Natural killer cell (primary cell): ENCODE data around the gene GALNT9. TPM values are rescaled to one million over a fixed set of nuclear protein-coding genes. Genes with fewer than 3 reads are reported as not detected.

Experiments used
- ATAC-seq, 3 donors: fragments of 150-1000 bp in 2 of 3; fragments of 200-7000 bp in 1 of 3; cut with Tn5 transposase; 1 replicate in 1 of 3; 2 replicates in 2 of 3; pipeline ENCODE4 v1.10.0; 2021; ENCODE audit warnings: mild to moderate bottlenecking in 2 of 3, moderate library complexity in 2 of 3
- DNase-seq, 2 donors: peaks; one replicate each; pipeline versions ENCODE4 v3.0.0 to v3.0.0-alpha.2; 2013 to 2021; ENCODE audit warnings: mixed read lengths in 1 of 2
- H3K27ac ChIP-seq: one replicate; pipeline ENCODE4 v1.5.1; 2013; ENCODE audit warnings: mild to moderate bottlenecking, low read length
- H3K27me3 ChIP-seq: one replicate; pipeline ENCODE4 v1.6.1; 2013; ENCODE audit warnings: low read length; ENCODE audit not compliant: control insufficient read depth, insufficient read depth
- H3K36me3 ChIP-seq: one replicate; pipeline ENCODE4 v1.6.1; 2013; ENCODE audit warnings: low read length; ENCODE audit not compliant: control insufficient read depth, insufficient read depth
- H3K4me1 ChIP-seq: one replicate; pipeline ENCODE4 v1.6.1; 2013; ENCODE audit warnings: low read length; ENCODE audit not compliant: control insufficient read depth, insufficient read depth
- H3K4me3 ChIP-seq: one replicate; pipeline ENCODE4 v1.5.1; 2013; ENCODE audit warnings: low read length
- H3K9me3 ChIP-seq: one replicate; pipeline ENCODE4 v1.6.1; 2013; ENCODE audit warnings: low read length; ENCODE audit not compliant: control insufficient read depth, insufficient read depth
- H3K27ac Mint-ChIP-seq, 2 donors: one replicate each; pipeline ENCODE4 v1.8.0; 2022; ENCODE audit warnings: mild to moderate bottlenecking in 2 of 2, mixed read lengths in 2 of 2, moderate library complexity in 1 of 2
- H3K27me3 Mint-ChIP-seq, 2 donors: one replicate each; pipeline ENCODE4 v1.8.0; 2022; ENCODE audit warnings: low read depth in 2 of 2, mixed read lengths in 2 of 2
- H3K36me3 Mint-ChIP-seq: one replicate; pipeline ENCODE4 v1.8.0; 2022; ENCODE audit warnings: mixed read lengths
- H3K4me1 Mint-ChIP-seq, 2 donors: one replicate each; pipeline ENCODE4 v1.8.0; 2022; ENCODE audit warnings: mixed read lengths in 2 of 2
- H3K4me3 Mint-ChIP-seq: one replicate; pipeline ENCODE4 v1.8.0; 2022; ENCODE audit warnings: mild to moderate bottlenecking, moderate library complexity, mixed read lengths
- H3K9me3 Mint-ChIP-seq, 2 donors: one replicate each; pipeline ENCODE4 v1.8.0; 2022; ENCODE audit warnings: mixed read lengths in 2 of 2
- CTCF ChIP-seq: fragments of 200-600 bp; IDR thresholded peaks from one replicate; pipeline ENCODE4 v1.8.0; 2022; ENCODE audit warnings: antibody characterized with exemption
- WGBS: methylation state at CpG from one replicate; pipeline ENCODE4 v1.1.7; 2013; ENCODE audit warnings: missing lambda C conversion rate; ENCODE audit not compliant: insufficient coverage; 5-methylcytosine and 5-hydroxymethylcytosine counted together
- intact Hi-C: fragments of 100-400 bp; cut with micrococcal nuclease; formaldehyde crosslinking; loops from one replicate; pipeline ENCODE4 v1.14.2; 2022
- total RNA-seq, 4 donors: library from RNA; stranded (reverse); fragments of 120-200 nt in 1 of 4; gene quantifications; one replicate each; pipeline versions ENCODE4 v1.2.3 to v1.2.4, GENCODE V29; 2013 to 2022

The GALNT9 gene
- total RNA-seq, 3 donors from 2014 or later (not counting 1 experiment from before 2014, with no cell fraction given): not detected

GRCh38 chr12:132365226-132365625 is 35.8 kb upstream of the GALNT9 start:
- H3K27me3 ChIP-seq: no peaks in the 10 kb centered on the region
- Mint-ChIP-seq H3K4me1 (no peaks in the 10 kb centered on the region), H3K4me3 (no peak overlapping the region), H3K27me3 (peaks cover 5 to 11% of the 10 kb centered on the region in 2 donors), H3K27ac (no peak overlapping the region), H3K9me3 (no peaks in the 10 kb centered on the region), H3K36me3 (no peaks in the 10 kb centered on the region)
- no peak for ATAC-seq
- intact Hi-C loops: no loop called here
- no peak for TF ChIP-seq CTCF
- no peaks in the 10 kb centered on the region for H3K4me1 ChIP-seq
- no peaks in the 10 kb centered on the region for H3K36me3 ChIP-seq
- no peak overlapping the region for H3K27ac ChIP-seq
- H3K9me3 ChIP-seq: no peaks in the 10 kb centered on the region
- WGBS: 96% methylated on average over 10 of the region's 10 CpGs
- no peak overlapping the region for H3K4me3 ChIP-seq
- no peak for DNase-seq

GRCh38 chr12:132364348-132364902 is 35.0 kb upstream of the GALNT9 start:
- Mint-ChIP-seq H3K27ac (no peak overlapping the region), H3K9me3 (no peaks in the 10 kb centered on the region), H3K36me3 (no peaks in the 10 kb centered on the region), H3K4me3 (no peak overlapping the region), H3K4me1 (no peaks in the 10 kb centered on the region), H3K27me3 (peaks cover under 1 to 3% of the 10 kb centered on the region in 2 donors)
- H3K4me3 ChIP-seq: no peak overlapping the region
- intact Hi-C loops: no loop called here
- no peaks in the 10 kb centered on the region for H3K27me3 ChIP-seq
- H3K9me3 ChIP-seq: no peaks in the 10 kb centered on the region
- H3K4me1 ChIP-seq: no peaks in the 10 kb centered on the region
- DNase-seq (no peak), ATAC-seq (no peak)
- no peak for TF ChIP-seq CTCF
- no peak overlapping the region for H3K27ac ChIP-seq
- WGBS: 84% methylated on average over 13 of the region's 15 CpGs
- no peaks in the 10 kb centered on the region for H3K36me3 ChIP-seq

GRCh38 chr12:132363661-132364347 is 34.4 kb upstream of the GALNT9 start:
- Histone ChIP-seq H3K36me3 (no peaks in the 10 kb centered on the region), H3K4me3 (no peak overlapping the region), H3K9me3 (no peaks in the 10 kb centered on the region), H3K27me3 (no peaks in the 10 kb centered on the region), H3K27ac (no peak overlapping the region), H3K4me1 (no peaks in the 10 kb centered on the region)
- WGBS: 90% methylated on average over 22 of the region's 22 CpGs
- Mint-ChIP-seq H3K27ac (no peak overlapping the region), H3K27me3 (no peaks in the 10 kb centered on the region), H3K4me3 (no peak overlapping the region), H3K9me3 (no peaks in the 10 kb centered on the region), H3K4me1 (no peaks in the 10 kb centered on the region), H3K36me3 (no peaks in the 10 kb centered on the region)
- DNase-seq: no peak
- intact Hi-C loops: no loop called here
- TF ChIP-seq CTCF: no peak
- no peak for ATAC-seq
